SK-N-SH (cell line): Measurements from ENCODE around the gene UBE2L6.

ENCODE experiments used
- CTCF ChIP-seq: fragments of 200-600 bp; sonication (generic); IDR thresholded peaks from 2 replicates; pipeline ENCODE4 v1.6.1; 2017; ENCODE audit warnings: antibody characterized with exemption, mild to moderate bottlenecking, moderate library complexity
- GABPA ChIP-seq: IDR thresholded peaks from 2 replicates; pipeline ENCODE4 v1.4.0; 2012; ENCODE audit warnings: low read depth, mild to moderate bottlenecking
- PBX3 ChIP-seq: IDR thresholded peaks from 2 replicates; pipeline ENCODE4; 2012
- REST ChIP-seq: IDR thresholded peaks from 2 replicates; pipeline ENCODE4 v1.6.1; 2012; ENCODE audit warnings: mild to moderate bottlenecking, low read depth, low read length, moderate library complexity
- TAF1 ChIP-seq: IDR thresholded peaks from 2 replicates; pipeline ENCODE4 v1.6.1; 2012; ENCODE audit warnings: low read depth, mild to moderate bottlenecking, low read length, moderate library complexity, borderline replicate concordance
- USF1 ChIP-seq: IDR thresholded peaks from 2 replicates; pipeline ENCODE4 v1.4.0; 2012; ENCODE audit warnings: low read depth, borderline replicate concordance
- USF2 ChIP-seq: fragments of 150-350 bp; IDR thresholded peaks from 2 replicates; pipeline ENCODE4 v1.6.1; 2017; ENCODE audit warnings: antibody characterized with exemption, low read length, low read depth, borderline replicate concordance

- TF ChIP-seq PBX3 (no peak), CTCF (no peak), GABPA (no peak), USF2 (no peak), REST (no peak), TAF1 (no peak), USF1 (no peak)
These were observed 11.4 kb downstream of the UBE2L6 start for GRCh38 chr11:57556041-57556440.
